BJ (cell line): ENCODE results near the gene SNRNP70. TPM values are rescaled to one million over a fixed set of nuclear protein-coding genes. Genes with fewer than 3 reads are reported as not detected.
"Not testable (repeated sequence)": the region's sequence is repeated elsewhere in the genome, so short reads cannot be mapped to it uniquely, and the experiment has no call there.

Experiments
- CTCF ChIA-PET: fragments of 350-600 bp; formaldehyde crosslinking; extraction: SDS; loops from one replicate; lab custom pipeline; 2021; ENCODE audit warnings: antibody characterized with exemption, inconsistent platforms; lab: Yijun Ruan, JAX
- POLR2A ChIA-PET: fragments of 300-600 bp; sonication (Branson Sonifier 250); formaldehyde crosslinking; extraction: SDS; loops from one replicate; lab custom pipeline; 2021; ENCODE audit warnings: antibody characterized with exemption; lab: Charles Lee
- DNase-seq: peaks from one replicate; pipeline ENCODE4 v3.0.0-alpha.2; 2011; ENCODE audit warnings: low read depth
- H3K27me3 ChIP-seq: 2 replicates; pipeline ENCODE4 v1.6.0; 2011; ENCODE audit warnings: low read length; ENCODE audit not compliant: control insufficient read depth, insufficient read depth
- H3K36me3 ChIP-seq: 2 replicates; pipeline ENCODE4 v1.5.1; 2011; ENCODE audit warnings: low read length; ENCODE audit not compliant: control insufficient read depth, insufficient read depth
- H3K4me3 ChIP-seq: 2 replicates; pipeline ENCODE4 v1.5.1; 2011; ENCODE audit warnings: low read depth, mild to moderate bottlenecking, control low read depth, low read length
- CTCF ChIP-seq: IDR thresholded peaks from 2 replicates; pipeline ENCODE4 v1.5.1; 2011; ENCODE audit warnings: low read depth, mild to moderate bottlenecking, control low read depth, inconsistent platforms, low read length, moderate library complexity; ENCODE audit not compliant: insufficient read depth
- polyA plus RNA-seq: library from polyadenylated mRNA; depleted of rRNA; stranded (reverse); fragments of >200 nt; gene quantifications from 2 replicates; pipeline ENCODE4 v1.2.3, GENCODE V29; 2011

Gene SNRNP70
- polyA plus RNA-seq, 1 experiment = 268 TPM

- Histone ChIP-seq H3K36me3 (no peaks in the 10 kb centered on the region), H3K27me3 (peaks cover 12% of the 10 kb centered on the region), H3K4me3 (no peak overlapping the region)
- TF ChIP-seq CTCF = no peak
- CTCF ChIA-PET = interaction anchor here (1.8 kb wide), 1 partner anchor 127 kb away, joined by 4 read pairs; no protein-coding TSS in a partner anchor
- POLR2A ChIA-PET = no interaction called here
- DNase-seq = no peak
Observed at GRCh38 chr19:49071860-49072547, 13.2 kb upstream of the SNRNP70 start.

- H3K4me3 ChIP-seq = no peak overlapping the region
- H3K27me3 ChIP-seq = peaks cover 12% of the 10 kb centered on the region
- CTCF ChIA-PET = interaction anchor here (0.6 to 2.5 kb wide), 9 partner anchors 9 to 227 kb away, joined by 3 to 13 read pairs (median 4); partner anchors contain the start of gene RUVBL2
- no peak for DNase-seq
- POLR2A ChIA-PET = no interaction called here
- no peaks in the 10 kb centered on the region for H3K36me3 ChIP-seq
- peak; percentile 34 for TF ChIP-seq CTCF
Observed at GRCh38 chr19:49073514-49074378, 11.5 kb upstream of the SNRNP70 start.

GRCh38 chr19:49074869-49075268, 10.4 kb upstream of the SNRNP70 start:
- CTCF ChIA-PET = interaction anchor here (0.6 to 2.5 kb wide), 10 partner anchors 9 to 226 kb away, joined by 3 to 13 read pairs (median 4); partner anchors contain the start of gene CGB7
- DNase-seq, POLR2A ChIA-PET, H3K36me3 ChIP-seq, H3K4me3 ChIP-seq: not testable (repeated sequence)
- peak; percentile 67 for TF ChIP-seq CTCF
- H3K27me3 ChIP-seq = peaks cover 12% of the 10 kb centered on the region

GRCh38 chr19:49080392-49080791, 4.9 kb upstream of the SNRNP70 start:
- no peak for TF ChIP-seq CTCF
- ChIA-PET CTCF (interaction anchor here (0.6 to 1.1 kb wide), 2 partner anchors 23 to 80 kb away, joined by 3 read pairs; no protein-coding TSS in a partner anchor), POLR2A (no interaction called here)
- Histone ChIP-seq H3K4me3 (no peak overlapping the region), H3K27me3 (no peaks in the 10 kb centered on the region), H3K36me3 (no peaks in the 10 kb centered on the region)
- no peak for DNase-seq

GRCh38 chr19:49081273-49081672, 4.0 kb upstream of the SNRNP70 start:
- Histone ChIP-seq H3K27me3 (no peaks in the 10 kb centered on the region), H3K4me3 (no peak overlapping the region), H3K36me3 (no peaks in the 10 kb centered on the region)
- DNase-seq = no peak
- CTCF ChIA-PET = interaction anchor here (0.6 to 1.4 kb wide), 2 partner anchors 23 to 144 kb away, joined by 3 read pairs; no protein-coding TSS in a partner anchor
- POLR2A ChIA-PET = no interaction called here
- no peak for TF ChIP-seq CTCF
